ENCODE data around the gene TECPR1. TPM values are rescaled to one million over a fixed set of nuclear protein-coding genes. Genes with fewer than 3 reads are reported as not detected.

The TECPR1 gene
- total and polyA plus RNA-seq, 9 donors = 4.2 to 28.1 (median 21.4) TPM

DNA sequence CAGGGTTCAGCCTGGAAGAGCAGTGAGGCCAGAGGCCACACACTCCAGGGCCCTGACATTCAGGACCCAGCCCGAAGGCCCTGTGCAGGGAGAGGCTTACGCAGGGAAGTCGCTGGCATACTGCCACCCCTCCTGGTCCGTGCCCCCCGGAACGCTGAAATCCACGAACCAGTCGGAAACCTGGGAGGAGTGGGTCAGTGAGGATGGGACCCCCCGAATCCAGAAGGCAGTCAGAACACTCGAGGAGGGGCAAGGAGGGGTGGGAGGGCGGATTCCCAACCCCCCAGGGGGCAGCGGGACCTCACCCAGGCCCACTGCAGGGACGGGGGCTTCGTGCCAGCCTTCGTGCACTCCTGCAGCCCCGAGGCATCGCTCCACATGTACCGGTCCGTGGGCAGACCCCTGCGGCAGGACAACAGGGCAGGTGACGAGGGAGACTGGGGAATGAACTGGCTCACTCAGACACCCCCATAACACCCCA lies 27.3 kb downstream of the TECPR1 start:
- H3K4me1 ChIP-seq (ENCODE audit: insufficient read depth) = no peaks in the 10 kb centered on the region
- TF ChIP-seq POLR2A (IDR thresholded peaks at IDR 0.05) (no peak), EP300 (IDR thresholded peaks at IDR 0.05) (no peak), CTCF (IDR thresholded peaks at IDR 0.05) (no peak)
- H3K27ac ChIP-seq = no peak overlapping the region
- no peak overlapping the region for H3K4me3 ChIP-seq
- DNase-seq = no peak
- H3K9me3 ChIP-seq = no peaks in the 10 kb centered on the region
- intact Hi-C loops (cut with DNase I) = no loop called here
- H3K36me3 ChIP-seq = no peaks in the 10 kb centered on the region
- H3K27me3 ChIP-seq = no peaks in the 10 kb centered on the region
- 83 to 92% (median 91%) methylated on average over 21 of the region's 21 CpGs for WGBS, 3 donors

- WGBS, 3 donors = 82 to 84% (median 82%) methylated on average over 14 to 21 of the region's 21 CpGs
- H3K4me1 ChIP-seq (ENCODE audit: insufficient read depth) = no peaks in the 10 kb centered on the region
- no peak overlapping the region for H3K27ac ChIP-seq
- H3K36me3 ChIP-seq = no peaks in the 10 kb centered on the region
- no peaks in the 10 kb centered on the region for H3K27me3 ChIP-seq
- H3K9me3 ChIP-seq = no peaks in the 10 kb centered on the region
- no peak overlapping the region for H3K4me3 ChIP-seq
- intact Hi-C loops (cut with DNase I) = no loop called here
- TF ChIP-seq CTCF (IDR thresholded peaks at IDR 0.05) (no peak), EP300 (IDR thresholded peaks at IDR 0.05) (no peak), POLR2A (IDR thresholded peaks at IDR 0.05) (no peak)
- DNase-seq = no peak
These were observed 27.9 kb downstream of the TECPR1 start for GRCh38 chr7:98223898-98224700.

DNA sequence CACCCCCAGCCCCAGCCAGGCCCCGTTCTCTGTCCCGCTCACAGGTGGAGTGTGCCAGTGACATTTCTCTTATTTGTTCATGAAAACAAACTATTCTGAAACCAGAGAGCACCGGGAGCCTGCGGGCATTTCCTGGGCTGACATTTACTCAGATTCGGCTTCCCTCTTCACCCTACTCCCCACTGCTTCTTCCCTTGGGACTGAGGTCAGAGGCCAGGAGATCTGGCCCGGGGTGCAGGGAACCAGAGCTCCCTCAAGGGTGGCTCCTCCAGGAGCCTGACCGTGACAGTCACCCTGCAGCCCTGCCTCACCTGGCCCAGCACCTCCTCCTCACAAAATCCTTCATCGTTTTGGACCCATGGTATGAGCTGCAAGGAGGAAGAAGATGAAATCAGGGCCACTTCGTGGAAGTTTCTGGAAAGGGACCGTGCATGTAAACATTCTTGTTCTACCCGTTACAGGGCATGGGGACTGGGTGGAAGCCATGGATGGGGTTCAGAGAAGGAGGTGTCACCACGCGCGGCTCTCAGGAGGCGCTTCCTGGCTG lies 28.6 kb downstream of the TECPR1 start:
- intact Hi-C loops (cut with DNase I) = no loop called here
- H3K36me3 ChIP-seq = no peaks in the 10 kb centered on the region
- H3K9me3 ChIP-seq = no peaks in the 10 kb centered on the region
- 81 to 86% (median 85%) methylated on average over 15 of the region's 15 CpGs for WGBS, 3 donors
- no peak overlapping the region for H3K4me3 ChIP-seq
- DNase-seq = no peak
- H3K4me1 ChIP-seq (ENCODE audit: insufficient read depth) = no peaks in the 10 kb centered on the region
- H3K27me3 ChIP-seq = no peaks in the 10 kb centered on the region
- no peak overlapping the region for H3K27ac ChIP-seq
- TF ChIP-seq CTCF (IDR thresholded peaks at IDR 0.05) (no peak), POLR2A (IDR thresholded peaks at IDR 0.05) (no peak), EP300 (IDR thresholded peaks at IDR 0.05) (no peak)

DNA sequence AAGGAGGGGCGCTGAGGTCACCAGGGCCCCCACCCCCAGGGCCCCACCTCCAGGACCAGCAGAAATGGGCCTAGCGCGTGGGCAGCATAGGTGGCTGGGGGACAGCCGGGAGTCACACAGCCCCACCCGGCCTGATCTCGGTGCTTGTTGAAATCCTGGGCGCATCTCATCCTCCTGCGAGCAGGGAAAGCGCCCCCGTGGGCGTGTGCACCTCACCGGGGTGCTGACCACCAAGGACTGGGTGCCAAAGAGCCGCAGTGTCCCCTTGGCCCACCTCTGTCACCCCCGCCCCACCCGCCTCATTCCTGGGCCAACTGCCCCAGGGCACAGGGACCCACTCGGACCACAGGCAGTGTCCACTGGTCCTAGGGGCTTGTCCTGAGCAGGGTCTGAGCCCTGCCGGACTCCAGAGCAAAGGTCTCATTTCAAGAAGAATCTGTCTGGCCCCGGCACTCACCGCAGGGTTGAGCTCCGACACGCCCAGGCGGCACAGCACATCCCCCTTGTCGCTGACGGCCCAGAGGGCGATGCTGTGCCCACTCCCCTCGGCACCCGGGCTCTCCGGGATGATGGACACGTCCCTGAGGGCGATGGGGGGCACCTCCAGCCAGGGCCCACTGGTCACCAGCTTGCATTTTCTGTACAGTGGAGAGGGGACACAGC lies 29.4 kb downstream of the TECPR1 start:
- intact Hi-C loops (cut with DNase I) = no loop called here
- 94 to 97% (median 96%) methylated on average over 24 to 30 of the region's 30 CpGs for WGBS, 3 donors
- H3K27me3 ChIP-seq = no peaks in the 10 kb centered on the region
- TF ChIP-seq POLR2A (IDR thresholded peaks at IDR 0.05) (no peak), EP300 (IDR thresholded peaks at IDR 0.05) (no peak), CTCF (IDR thresholded peaks at IDR 0.05) (no peak)
- no peak overlapping the region for H3K27ac ChIP-seq
- H3K9me3 ChIP-seq = no peaks in the 10 kb centered on the region
- no peaks in the 10 kb centered on the region for H3K36me3 ChIP-seq
- H3K4me3 ChIP-seq = no peak overlapping the region
- DNase-seq = no peak
- no peaks in the 10 kb centered on the region for H3K4me1 ChIP-seq (ENCODE audit: insufficient read depth)
